DND-41 (cell line): ENCODE data around the gene SGMS1.

Source experiments
- ATAC-seq: fragments of 200-7000 bp; cut with Tn5 transposase; 3 replicates; pipeline ENCODE4 v1.9.1; 2021; ENCODE audit warnings: low read depth; ENCODE audit not compliant: insufficient read depth
- DNase-seq: peaks from one replicate; pipeline ENCODE4 v3.0.0-alpha.2; 2020
- H2AFZ ChIP-seq: 2 replicates; pipeline ENCODE4 v1.6.0; 2012; ENCODE audit warnings: low read depth, low read length
- H3K27ac ChIP-seq: 2 replicates; pipeline ENCODE4 v1.5.1; 2012; ENCODE audit warnings: low read length, inconsistent platforms
- H3K27me3 ChIP-seq: fragments of 200-600 bp; sonication (generic); 2 replicates; pipeline ENCODE4 v1.6.0; 2012; ENCODE audit warnings: low read length, mild to moderate bottlenecking, inconsistent platforms; ENCODE audit not compliant: insufficient read depth, poor library complexity
- H3K36me3 ChIP-seq: 2 replicates; pipeline ENCODE4 v1.5.1; 2012; ENCODE audit warnings: low read length, inconsistent platforms; ENCODE audit not compliant: insufficient read depth
- H3K4me1 ChIP-seq: 2 replicates; pipeline ENCODE4 v1.5.1; 2012; ENCODE audit warnings: mild to moderate bottlenecking, low read length; ENCODE audit not compliant: insufficient read depth
- H3K4me2 ChIP-seq: 2 replicates; pipeline ENCODE4 v1.6.0; 2012; ENCODE audit warnings: mild to moderate bottlenecking, moderate library complexity, low read length, inconsistent platforms; ENCODE audit not compliant: insufficient read depth
- H3K4me3 ChIP-seq, 2 experiments: fragments of 200-600 bp in 1 of 2; shearing (Covaris generic) in 1 of 2; 2 replicates each; pipeline ENCODE4 v1.5.1; 2012 to 2016; ENCODE audit warnings: inconsistent platforms in 2 of 2, low read length in 2 of 2, mild to moderate bottlenecking in 2 of 2, low read depth in 1 of 2, moderate library complexity in 1 of 2
- H3K79me2 ChIP-seq: 2 replicates; pipeline ENCODE4 v1.6.0; 2012; ENCODE audit warnings: low read length, inconsistent platforms; ENCODE audit not compliant: insufficient read depth
- H3K9ac ChIP-seq: 2 replicates; pipeline ENCODE4 v1.6.0; 2012; ENCODE audit warnings: low read depth, mild to moderate bottlenecking, inconsistent platforms, low read length, moderate library complexity
- H3K9me3 ChIP-seq: 2 replicates; pipeline ENCODE4 v1.5.1; 2012; ENCODE audit warnings: low read length, moderate library complexity, mild to moderate bottlenecking, inconsistent platforms; ENCODE audit not compliant: insufficient read depth, severe bottlenecking
- H4K20me1 ChIP-seq: 2 replicates; pipeline ENCODE4 v1.6.0; 2012; ENCODE audit warnings: low read length; ENCODE audit not compliant: insufficient read depth
- CTCF ChIP-seq: IDR thresholded peaks from 2 replicates; pipeline ENCODE4 v1.5.1; 2012; ENCODE audit warnings: borderline replicate concordance, low read length, moderate library complexity, mild to moderate bottlenecking; ENCODE audit not compliant: poor library complexity, severe bottlenecking; ENCODE audit errors: extremely low read depth
- EZH2 ChIP-seq: IDR thresholded peaks from 3 replicates; pipeline ENCODE4 v1.6.1; 2012; ENCODE audit warnings: borderline replicate concordance, low read depth, mild to moderate bottlenecking, moderate library complexity, low read length, inconsistent platforms; ENCODE audit not compliant: severe bottlenecking

Gene SGMS1

GRCh38 chr10:50528206-50528605 is 95.5 kb downstream of the SGMS1 start:
- H3K4me2 ChIP-seq: no peak overlapping the region
- H2AFZ ChIP-seq: no peak overlapping the region
- H3K9me3 ChIP-seq: no peaks in the 10 kb centered on the region
- H3K27ac ChIP-seq: no peak overlapping the region
- DNase-seq (no peak), ATAC-seq (no peak)
- H3K27me3 ChIP-seq: no peaks in the 10 kb centered on the region
- H3K4me1 ChIP-seq: no peaks in the 10 kb centered on the region
- H3K36me3 ChIP-seq: no peaks in the 10 kb centered on the region
- TF ChIP-seq EZH2 (no peak), CTCF (no peak)
- H4K20me1 ChIP-seq: no peaks in the 10 kb centered on the region
- H3K9ac ChIP-seq: no peak overlapping the region
- no peaks in the 10 kb centered on the region for H3K79me2 ChIP-seq
- H3K4me3 ChIP-seq: no peak overlapping the region

- no peaks in the 10 kb centered on the region for H4K20me1 ChIP-seq
- no peaks in the 10 kb centered on the region for H3K36me3 ChIP-seq
- H3K79me2 ChIP-seq: no peaks in the 10 kb centered on the region
- no peak overlapping the region for H3K4me2 ChIP-seq
- H2AFZ ChIP-seq: no peak overlapping the region
- H3K27me3 ChIP-seq: no peaks in the 10 kb centered on the region
- H3K4me1 ChIP-seq: no peaks in the 10 kb centered on the region
- H3K27ac ChIP-seq: no peak overlapping the region
- H3K9me3 ChIP-seq: no peaks in the 10 kb centered on the region
- H3K9ac ChIP-seq: no peak overlapping the region
- TF ChIP-seq CTCF: no peak
- DNase-seq (no peak), ATAC-seq (no peak)
- no peak overlapping the region for H3K4me3 ChIP-seq
Measured at GRCh38 chr10:50527442-50528043, 96.2 kb downstream of the SGMS1 start.

GRCh38 chr10:50526185-50526584 is 97.6 kb downstream of the SGMS1 start:
- Histone ChIP-seq H3K36me3 (no peaks in the 10 kb centered on the region), H3K27ac (no peak overlapping the region), H3K4me2 (no peak overlapping the region), H3K9ac (no peak overlapping the region), H3K9me3 (no peaks in the 10 kb centered on the region), H3K79me2 (no peaks in the 10 kb centered on the region), H3K4me1 (no peaks in the 10 kb centered on the region), H2AFZ (no peak overlapping the region), H3K27me3 (no peaks in the 10 kb centered on the region), H3K4me3 (no peak overlapping the region), H4K20me1 (no peaks in the 10 kb centered on the region)
- no peak for TF ChIP-seq CTCF
- no peak for TF ChIP-seq EZH2
- DNase-seq (no peak), ATAC-seq (no peak)

- Histone ChIP-seq H3K9ac (no peak overlapping the region), H3K27ac (no peak overlapping the region), H3K4me3 (no peak overlapping the region), H3K79me2 (no peaks in the 10 kb centered on the region), H3K9me3 (no peaks in the 10 kb centered on the region), H3K4me1 (no peaks in the 10 kb centered on the region), H3K4me2 (no peak overlapping the region), H4K20me1 (no peaks in the 10 kb centered on the region), H2AFZ (no peak overlapping the region), H3K36me3 (no peaks in the 10 kb centered on the region), H3K27me3 (no peaks in the 10 kb centered on the region)
- no peak for ATAC-seq
- TF ChIP-seq EZH2 (no peak), CTCF (no peak)
- no peak for DNase-seq
Measured at GRCh38 chr10:50523357-50523756, 100.4 kb downstream of the SGMS1 start.
